ENCODE measurements around the gene LGALS12. TPM values are rescaled to one million over a fixed set of nuclear protein-coding genes. Genes with fewer than 3 reads are reported as not detected.

Gene LGALS12, protein sequence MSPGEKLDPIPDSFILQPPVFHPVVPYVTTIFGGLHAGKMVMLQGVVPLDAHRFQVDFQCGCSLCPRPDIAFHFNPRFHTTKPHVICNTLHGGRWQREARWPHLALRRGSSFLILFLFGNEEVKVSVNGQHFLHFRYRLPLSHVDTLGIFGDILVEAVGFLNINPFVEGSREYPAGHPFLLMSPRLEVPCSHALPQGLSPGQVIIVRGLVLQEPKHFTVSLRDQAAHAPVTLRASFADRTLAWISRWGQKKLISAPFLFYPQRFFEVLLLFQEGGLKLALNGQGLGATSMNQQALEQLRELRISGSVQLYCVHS
- not detected for total RNA-seq (2021; fragmentation: NEBNext Ultra II Directional; extraction: Animal tissue kit (Norgen Biotek cat#: 25700))
- long read RNA-seq: 0 reads

DNA sequence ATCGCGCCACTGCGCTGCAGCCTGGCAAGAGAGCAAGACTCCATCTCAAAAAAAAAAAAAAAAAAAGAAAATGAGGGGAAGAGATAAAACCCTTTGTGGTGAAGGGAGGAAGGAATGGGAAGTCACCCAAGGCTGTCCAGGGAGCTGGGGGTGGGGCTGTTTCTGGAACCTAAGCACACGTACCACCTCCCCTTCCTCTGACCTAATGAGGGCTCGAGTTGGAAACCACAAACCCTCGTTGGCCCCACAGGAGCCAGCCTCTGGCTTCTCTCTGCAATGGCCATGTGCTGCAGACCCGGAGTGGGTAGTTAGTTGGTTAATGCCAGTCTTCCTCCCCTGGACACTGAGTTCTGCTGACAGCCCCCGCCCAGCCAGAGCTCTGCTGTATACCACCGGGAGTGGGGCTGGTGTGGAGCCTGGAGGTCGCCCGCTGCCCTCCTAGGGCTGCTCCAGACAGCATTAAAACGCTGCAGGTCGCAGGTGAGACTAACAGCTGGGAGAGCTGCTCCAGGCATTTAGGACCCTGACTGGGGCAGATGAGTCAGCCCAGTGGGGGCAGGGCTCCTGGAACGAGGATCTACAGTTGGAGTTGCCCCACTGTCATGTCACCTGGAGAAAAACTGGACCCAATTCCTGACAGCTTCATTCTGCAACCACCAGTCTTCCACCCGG is at the start of gene LGALS12:
TSS of gene LGALS12 (plus strand) at position 228 of the 672 bp plus-strand sequence. CDS start at position 603, 375 bp downstream.
- Mint-ChIP-seq H3K4me3 (no peak within 1 kb of the TSS), H3K27me3 (ENCODE audit: insufficient read depth) (peaks cover 31% of the 10 kb centered on the region), H3K36me3 (ENCODE audit: low read depth) (no peaks in the 10 kb centered on the region), H3K4me1 (ENCODE audit: low read depth) (no peaks in the 10 kb centered on the region), H3K27ac (no peak within 1 kb of the TSS), H3K9me3 (no peaks in the 10 kb centered on the region)
- DNase-seq: no peak
- TF ChIP-seq, protein P1, sequence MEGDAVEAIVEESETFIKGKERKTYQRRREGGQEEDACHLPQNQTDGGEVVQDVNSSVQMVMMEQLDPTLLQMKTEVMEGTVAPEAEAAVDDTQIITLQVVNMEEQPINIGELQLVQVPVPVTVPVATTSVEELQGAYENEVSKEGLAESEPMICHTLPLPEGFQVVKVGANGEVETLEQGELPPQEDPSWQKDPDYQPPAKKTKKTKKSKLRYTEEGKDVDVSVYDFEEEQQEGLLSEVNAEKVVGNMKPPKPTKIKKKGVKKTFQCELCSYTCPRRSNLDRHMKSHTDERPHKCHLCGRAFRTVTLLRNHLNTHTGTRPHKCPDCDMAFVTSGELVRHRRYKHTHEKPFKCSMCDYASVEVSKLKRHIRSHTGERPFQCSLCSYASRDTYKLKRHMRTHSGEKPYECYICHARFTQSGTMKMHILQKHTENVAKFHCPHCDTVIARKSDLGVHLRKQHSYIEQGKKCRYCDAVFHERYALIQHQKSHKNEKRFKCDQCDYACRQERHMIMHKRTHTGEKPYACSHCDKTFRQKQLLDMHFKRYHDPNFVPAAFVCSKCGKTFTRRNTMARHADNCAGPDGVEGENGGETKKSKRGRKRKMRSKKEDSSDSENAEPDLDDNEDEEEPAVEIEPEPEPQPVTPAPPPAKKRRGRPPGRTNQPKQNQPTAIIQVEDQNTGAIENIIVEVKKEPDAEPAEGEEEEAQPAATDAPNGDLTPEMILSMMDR (IDR thresholded peaks at IDR 0.05): no peak

DNA sequence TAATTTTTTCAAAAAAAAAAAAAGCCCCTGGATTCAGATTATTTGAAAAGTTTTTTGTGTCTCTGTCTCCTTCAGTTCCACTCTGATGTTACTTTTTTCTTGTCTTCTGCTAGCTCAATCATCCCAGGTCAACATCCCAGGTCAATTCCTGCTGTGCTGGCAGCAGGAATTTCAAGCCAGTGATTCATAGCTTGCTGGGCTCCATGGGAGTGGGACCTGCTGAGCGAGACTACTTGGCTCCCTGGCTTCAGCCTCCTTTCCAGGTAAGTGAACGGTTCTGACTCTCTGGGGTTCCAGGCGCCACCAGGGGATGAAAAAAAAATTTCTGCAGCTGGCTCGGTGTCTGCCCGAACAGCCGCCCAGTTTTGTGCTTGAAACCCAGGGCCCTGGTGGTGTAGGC is 46.3 kb upstream of the LGALS12 start:
- Mint-ChIP-seq H3K27me3 (ENCODE audit: insufficient read depth) (peaks cover 11% of the 10 kb centered on the region), H3K4me3 (no peak overlapping the region), H3K27ac (no peak overlapping the region), H3K36me3 (ENCODE audit: low read depth) (no peaks in the 10 kb centered on the region), H3K9me3 (no peaks in the 10 kb centered on the region), H3K4me1 (ENCODE audit: low read depth) (no peaks in the 10 kb centered on the region)
- TF ChIP-seq, protein P1 (IDR thresholded peaks at IDR 0.05): no peak
- no peak for DNase-seq

DNA sequence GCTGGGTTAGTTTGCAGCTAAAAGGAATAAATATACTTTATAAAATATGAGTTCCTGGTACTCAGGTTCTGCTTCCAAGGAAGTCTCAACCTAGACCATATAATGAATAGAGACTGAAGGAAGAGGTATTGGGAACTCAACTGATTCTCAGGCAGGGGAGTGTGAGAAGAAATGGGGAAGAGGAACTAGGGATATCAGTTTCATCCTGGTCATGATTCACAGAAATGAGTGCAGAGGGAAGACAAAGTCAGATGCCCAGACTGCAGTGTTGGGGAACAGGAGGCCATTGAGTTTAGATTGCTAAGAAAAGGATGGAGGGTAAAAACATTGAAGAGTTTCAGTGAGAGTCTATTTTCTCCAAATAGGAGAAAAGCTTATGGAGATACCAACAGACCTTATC is 43.7 kb upstream of the LGALS12 start:
- H3K27ac Mint-ChIP-seq: no peak overlapping the region
- no peaks in the 10 kb centered on the region for H3K4me1 Mint-ChIP-seq (ENCODE audit: low read depth)
- DNase-seq: no peak
- H3K4me3 Mint-ChIP-seq: no peak overlapping the region
- TF ChIP-seq, protein P1 (IDR thresholded peaks at IDR 0.05): no peak
- peaks cover 18% of the 10 kb centered on the region for H3K27me3 Mint-ChIP-seq (ENCODE audit: insufficient read depth)
- no peaks in the 10 kb centered on the region for H3K36me3 Mint-ChIP-seq (ENCODE audit: low read depth)
- H3K9me3 Mint-ChIP-seq: no peaks in the 10 kb centered on the region

DNA sequence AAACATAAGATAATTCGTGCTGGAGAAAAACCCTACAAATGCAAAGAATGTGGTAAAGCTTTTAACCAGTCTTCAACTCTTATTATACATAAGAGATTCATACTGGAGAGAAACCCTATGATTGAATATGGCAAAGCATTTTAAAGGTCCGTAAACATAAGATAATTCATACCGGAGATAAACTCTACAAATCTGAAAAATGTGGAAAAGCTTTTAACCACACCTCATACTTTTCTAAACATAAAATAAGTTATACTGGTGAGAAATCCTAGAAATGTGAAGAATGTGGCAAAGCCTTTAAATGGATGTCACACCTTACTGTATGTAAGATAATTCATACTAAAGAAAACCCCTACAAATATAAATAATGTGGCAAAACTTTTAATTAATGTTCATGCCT is 35.6 kb upstream of the LGALS12 start:
- Mint-ChIP-seq H3K9me3 (peaks cover 19% of the 10 kb centered on the region), H3K27me3 (ENCODE audit: insufficient read depth) (peaks cover 12% of the 10 kb centered on the region), H3K36me3 (ENCODE audit: low read depth) (no peaks in the 10 kb centered on the region; the same call in 1 of the 2 replicates), H3K27ac (no peak overlapping the region), H3K4me3 (no peak overlapping the region), H3K4me1 (ENCODE audit: low read depth) (no peaks in the 10 kb centered on the region)
- DNase-seq: no peak
- TF ChIP-seq, protein P1 (IDR thresholded peaks at IDR 0.05): no peak

DNA sequence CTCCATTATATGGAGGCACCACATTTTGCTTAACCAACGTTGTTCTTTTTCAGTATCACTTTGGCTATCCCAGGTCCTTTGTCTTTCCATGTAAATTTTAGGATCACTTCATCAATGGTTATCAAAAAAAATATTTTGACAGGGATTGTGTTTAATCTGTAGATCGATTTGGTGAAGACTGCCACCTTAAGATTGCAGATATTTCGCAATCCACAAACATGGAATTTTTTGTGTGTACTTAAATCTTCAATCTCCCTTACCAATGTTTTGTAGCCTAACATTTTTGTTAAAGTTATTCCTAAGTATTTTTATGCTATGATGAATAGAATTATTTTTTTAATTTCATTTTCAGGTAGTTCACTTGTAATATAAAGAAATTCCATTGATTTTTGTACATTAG is 33.5 kb upstream of the LGALS12 start:
- Mint-ChIP-seq H3K36me3 (ENCODE audit: low read depth) (peaks cover 9% of the 10 kb centered on the region), H3K27me3 (ENCODE audit: insufficient read depth) (peaks cover 7% of the 10 kb centered on the region), H3K27ac (no peak overlapping the region), H3K4me1 (ENCODE audit: low read depth) (no peaks in the 10 kb centered on the region), H3K4me3 (no peak overlapping the region), H3K9me3 (peaks cover 31% of the 10 kb centered on the region)
- DNase-seq: no peak
- TF ChIP-seq, protein P1 (IDR thresholded peaks at IDR 0.05): no peak

Data from HFFc6 (cell line).